GM12864 (cell line): ENCODE data around the gene ICA1.

ENCODE experiments used
- DNase-seq: peaks from one replicate; pipeline ENCODE4 v3.0.0-alpha.2; 2011; ENCODE audit warnings: low read depth
- H3K4me3 ChIP-seq: 2 replicates; pipeline ENCODE4 v1.5.1; 2011; ENCODE audit warnings: mild to moderate bottlenecking, low read depth, low read length, control low read depth
- TF ChIP-seq, protein P1 (sequence below): IDR thresholded peaks from 2 replicates; pipeline ENCODE4 v1.5.1; 2011; ENCODE audit warnings: low read depth, mild to moderate bottlenecking, moderate library complexity, low read length, control low read depth, inconsistent platforms; ENCODE audit errors: missing control alignments

ICA1 gene

DNA sequence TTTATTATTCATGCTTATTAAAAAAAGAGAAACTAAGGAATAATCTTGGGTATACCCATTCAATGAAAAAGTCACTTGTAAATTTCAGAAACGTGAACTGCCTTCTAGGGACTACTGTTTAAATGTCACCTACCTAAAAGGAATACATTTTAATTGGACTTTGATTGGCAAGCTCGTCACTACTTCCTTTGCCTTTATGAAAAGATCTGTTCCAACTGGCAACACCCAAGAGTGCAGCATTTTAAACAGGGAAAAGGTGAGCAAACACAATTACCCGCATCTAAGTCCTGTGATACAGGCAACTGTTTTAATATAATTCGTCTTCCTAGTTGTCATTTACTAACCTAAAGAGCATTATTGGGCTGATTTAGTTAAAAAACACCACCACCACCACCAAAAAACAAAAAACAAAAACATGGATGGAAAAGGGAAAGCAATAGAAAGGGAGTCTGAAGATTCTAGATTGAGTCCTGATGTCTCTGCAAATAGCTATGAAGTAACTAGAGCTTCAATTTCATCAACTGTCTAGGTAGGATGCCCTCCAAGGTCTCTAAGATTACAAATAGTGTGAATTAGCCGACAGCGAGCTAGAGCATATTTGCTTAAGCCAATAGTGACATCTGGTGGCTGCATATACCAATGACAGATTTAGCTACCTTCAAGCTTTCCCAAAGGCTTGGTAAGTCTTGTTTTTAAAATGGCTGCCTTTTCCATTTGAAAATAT is 33.8 kb upstream of the ICA1 start:
- DNase-seq: peak; percentile 68
- TF ChIP-seq, protein P1, sequence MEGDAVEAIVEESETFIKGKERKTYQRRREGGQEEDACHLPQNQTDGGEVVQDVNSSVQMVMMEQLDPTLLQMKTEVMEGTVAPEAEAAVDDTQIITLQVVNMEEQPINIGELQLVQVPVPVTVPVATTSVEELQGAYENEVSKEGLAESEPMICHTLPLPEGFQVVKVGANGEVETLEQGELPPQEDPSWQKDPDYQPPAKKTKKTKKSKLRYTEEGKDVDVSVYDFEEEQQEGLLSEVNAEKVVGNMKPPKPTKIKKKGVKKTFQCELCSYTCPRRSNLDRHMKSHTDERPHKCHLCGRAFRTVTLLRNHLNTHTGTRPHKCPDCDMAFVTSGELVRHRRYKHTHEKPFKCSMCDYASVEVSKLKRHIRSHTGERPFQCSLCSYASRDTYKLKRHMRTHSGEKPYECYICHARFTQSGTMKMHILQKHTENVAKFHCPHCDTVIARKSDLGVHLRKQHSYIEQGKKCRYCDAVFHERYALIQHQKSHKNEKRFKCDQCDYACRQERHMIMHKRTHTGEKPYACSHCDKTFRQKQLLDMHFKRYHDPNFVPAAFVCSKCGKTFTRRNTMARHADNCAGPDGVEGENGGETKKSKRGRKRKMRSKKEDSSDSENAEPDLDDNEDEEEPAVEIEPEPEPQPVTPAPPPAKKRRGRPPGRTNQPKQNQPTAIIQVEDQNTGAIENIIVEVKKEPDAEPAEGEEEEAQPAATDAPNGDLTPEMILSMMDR: peak; percentile 69
- no peak overlapping the region for H3K4me3 ChIP-seq

DNA sequence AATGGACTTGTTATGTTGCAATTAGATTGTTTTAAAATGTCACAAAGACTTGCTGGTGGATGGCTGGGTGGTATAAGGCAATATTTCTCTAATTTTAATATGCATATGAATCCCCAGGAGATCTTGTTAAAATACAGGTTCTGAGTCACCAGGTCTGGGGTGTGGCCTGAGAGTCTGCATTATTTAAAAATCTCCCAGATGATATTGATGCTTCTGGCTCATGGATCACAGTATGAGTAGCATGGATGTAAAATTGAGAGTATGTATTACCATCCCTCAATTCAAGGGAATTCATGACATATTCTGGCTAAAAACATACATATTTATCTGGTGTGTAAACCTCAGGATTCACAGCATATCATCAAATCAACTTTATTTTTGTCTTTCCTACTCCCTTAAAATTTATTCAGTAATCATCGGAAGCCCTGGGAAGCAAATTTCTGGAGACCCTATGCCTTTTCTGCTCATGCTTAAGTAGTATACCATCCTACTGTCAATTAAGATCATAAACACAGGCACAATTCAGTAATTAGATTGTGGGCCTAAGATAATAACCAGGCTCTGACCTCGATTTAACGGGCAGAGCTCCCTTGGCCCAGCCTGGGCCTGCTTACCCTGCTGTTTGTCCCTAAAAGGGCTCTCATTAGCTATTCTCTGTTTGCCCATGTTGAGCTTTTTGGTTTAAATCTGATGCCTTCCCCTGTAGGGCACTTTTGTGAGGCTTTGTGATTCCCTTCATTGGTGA is 29.6 kb upstream of the ICA1 start:
- TF ChIP-seq, protein P1: no peak
- no peak for DNase-seq
- no peak overlapping the region for H3K4me3 ChIP-seq

DNA sequence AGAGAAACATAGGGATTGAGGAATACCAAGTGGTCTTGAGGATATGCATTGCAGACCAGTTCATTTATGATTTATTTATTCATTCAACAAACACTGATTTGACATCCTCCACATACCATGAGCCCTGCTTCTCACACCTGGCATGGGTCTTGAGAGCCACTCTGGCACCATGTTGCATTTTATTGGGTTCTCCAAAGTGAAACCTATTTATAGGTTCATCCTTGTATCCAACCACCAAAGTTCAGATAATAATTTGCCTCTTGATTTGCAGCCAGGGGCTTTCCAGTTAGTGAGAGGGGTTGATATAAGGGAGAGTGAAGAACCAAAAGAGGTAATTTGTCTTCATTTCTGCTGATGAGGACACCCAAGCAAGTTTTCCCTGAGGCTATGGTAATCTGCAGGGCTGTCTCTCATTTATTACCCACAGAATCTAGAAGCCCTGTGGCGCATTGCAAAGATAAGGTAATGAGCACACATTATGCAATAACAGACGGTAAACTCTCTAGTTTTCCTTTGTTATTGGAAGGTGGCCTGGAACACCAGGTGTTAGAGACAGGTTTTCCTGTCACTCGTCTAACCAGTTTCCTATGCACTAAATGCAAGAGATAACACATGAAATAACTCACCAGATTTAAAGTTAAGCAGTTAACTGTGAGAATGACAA is 28.8 kb upstream of the ICA1 start:
- DNase-seq: no peak
- TF ChIP-seq, protein P1: no peak
- H3K4me3 ChIP-seq: no peak overlapping the region

DNA sequence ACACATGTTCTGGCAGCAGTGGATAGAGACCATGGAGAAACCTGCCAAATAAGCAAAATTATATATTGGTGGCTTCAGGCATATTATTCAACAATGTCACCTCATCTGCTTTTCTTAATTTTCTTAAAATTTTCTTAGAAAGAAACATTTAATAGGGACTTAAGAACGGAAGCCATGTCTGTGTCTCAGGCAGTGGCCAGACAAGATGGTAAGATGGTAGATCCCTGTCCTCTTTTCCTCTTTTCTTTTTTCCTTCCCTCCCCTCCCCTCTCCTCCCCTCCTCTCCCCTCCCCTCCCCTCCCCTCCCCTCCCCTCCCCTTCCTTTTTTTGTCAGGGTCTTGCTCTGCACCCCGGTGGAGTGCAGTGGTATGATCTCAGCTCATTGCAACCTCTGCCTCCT is 24.2 kb upstream of the ICA1 start:
- DNase-seq: no peak
- TF ChIP-seq, protein P1: no peak
- no peak overlapping the region for H3K4me3 ChIP-seq

DNA sequence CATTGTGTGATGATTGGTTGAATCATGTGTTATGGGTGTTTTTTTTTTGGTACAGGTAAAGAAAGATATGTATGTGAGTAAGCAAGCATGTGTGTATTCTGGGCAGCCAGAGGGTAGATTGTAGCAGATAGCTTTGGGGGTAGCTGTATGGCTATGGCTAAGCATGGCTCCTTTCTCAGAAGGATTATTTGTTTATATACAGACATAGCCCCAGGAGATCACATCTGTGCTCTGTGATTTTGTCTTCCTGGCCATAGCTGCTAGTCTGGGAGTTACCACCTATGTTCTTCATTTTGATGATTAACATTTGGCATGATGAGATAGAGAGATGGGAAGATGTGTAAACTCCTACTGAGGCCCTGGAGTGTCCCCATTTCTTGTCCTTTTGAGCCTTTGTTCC is 23.2 kb upstream of the ICA1 start:
- DNase-seq: no peak
- H3K4me3 ChIP-seq: no peak overlapping the region
- TF ChIP-seq, protein P1: no peak

DNA sequence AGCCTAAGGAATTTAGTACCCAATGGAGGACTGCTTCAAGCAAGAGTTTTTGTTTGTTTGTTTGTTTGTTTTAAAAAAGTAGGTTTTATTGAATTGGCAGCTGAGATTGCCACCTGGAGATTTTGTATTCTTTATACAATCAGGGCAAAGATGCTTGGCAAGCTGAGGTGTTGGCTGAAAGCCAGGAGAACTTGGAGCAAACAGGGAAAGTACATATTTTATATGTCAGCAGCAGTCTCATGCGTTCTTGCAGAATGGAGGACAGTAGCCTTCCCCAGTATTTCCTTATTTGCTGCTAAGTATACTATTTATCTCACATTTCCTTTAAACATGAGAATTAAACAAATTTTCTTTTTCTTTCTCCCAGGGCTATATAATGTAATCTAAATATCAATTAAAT is 22.6 kb upstream of the ICA1 start:
- H3K4me3 ChIP-seq: no peak overlapping the region
- TF ChIP-seq, protein P1: no peak
- no peak for DNase-seq

DNA sequence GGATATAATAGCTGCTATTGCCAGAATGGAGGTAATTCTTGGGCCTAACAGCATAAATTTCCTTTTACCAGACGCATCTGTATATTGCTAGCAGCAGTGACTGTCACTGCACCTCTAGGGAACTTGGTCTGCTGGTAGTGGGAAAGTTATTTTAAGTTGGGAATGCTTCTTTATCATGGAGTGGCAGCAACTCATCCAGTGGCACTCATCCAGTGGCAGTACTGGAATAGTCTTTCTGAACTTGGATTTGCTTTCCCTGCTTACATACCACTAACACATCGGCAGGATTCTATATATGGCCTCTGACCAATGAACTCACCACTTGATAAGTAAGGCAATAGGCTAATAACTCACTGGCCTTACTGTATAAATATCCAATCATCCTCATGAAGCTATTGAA is 22.0 kb upstream of the ICA1 start:
- no peak for DNase-seq
- TF ChIP-seq, protein P1: no peak
- no peak overlapping the region for H3K4me3 ChIP-seq
